GM18508 (cell line): ENCODE results near the gene PCARE.

ENCODE experiments used
- ATAC-seq: cut with Tn5 transposase; IDR thresholded peaks from one replicate; pipeline ENCODE4 v1.9.1; 2021; ENCODE audit warnings: moderate number of reproducible peaks; ENCODE audit not compliant: insufficient read depth, unreplicated experiment

PCARE gene

GRCh38 chr2:29042561-29043075 is 31.7 kb downstream of the PCARE start:
- no peak for ATAC-seq

GRCh38 chr2:29041161-29041660 is 33.1 kb downstream of the PCARE start:
- ATAC-seq = no peak

GRCh38 chr2:29040552-29040951 is 33.8 kb downstream of the PCARE start:
- no peak for ATAC-seq

- ATAC-seq = no peak
Measured at GRCh38 chr2:29039718-29040480, 34.4 kb downstream of the PCARE start.

GRCh38 chr2:29035016-29035745 is 39.1 kb downstream of the PCARE start:
- no peak for ATAC-seq

- ATAC-seq = no peak
Measured at GRCh38 chr2:29033656-29034055, 40.7 kb downstream of the PCARE start.

GRCh38 chr2:29033172-29033571 is 41.2 kb downstream of the PCARE start:
- no peak for ATAC-seq

GRCh38 chr2:29032189-29032588 is 42.1 kb downstream of the PCARE start:
- no peak for ATAC-seq

- no peak for ATAC-seq
Measured at GRCh38 chr2:29031046-29031445, 43.3 kb downstream of the PCARE start.

- no peak for ATAC-seq
Measured at GRCh38 chr2:29025711-29026110, 48.6 kb downstream of the PCARE start.

GRCh38 chr2:29024882-29025430 is 49.4 kb downstream of the PCARE start:
- no peak for ATAC-seq

- no peak for ATAC-seq
Measured at GRCh38 chr2:29023188-29023587, 51.1 kb downstream of the PCARE start.

GRCh38 chr2:29022679-29023078 is 51.6 kb downstream of the PCARE start:
- ATAC-seq = no peak

GRCh38 chr2:29021886-29022285 is 52.4 kb downstream of the PCARE start:
- ATAC-seq = no peak

- ATAC-seq = no peak
Measured at GRCh38 chr2:29017716-29018435, 56.4 kb downstream of the PCARE start.

GRCh38 chr2:29016504-29016903 is 57.8 kb downstream of the PCARE start:
- ATAC-seq = no peak

GRCh38 chr2:29015701-29016470 is 58.4 kb downstream of the PCARE start:
- no peak for ATAC-seq

GRCh38 chr2:29014811-29015421 is 59.4 kb downstream of the PCARE start:
- ATAC-seq = no peak

GRCh38 chr2:29014331-29014730 is 60.0 kb downstream of the PCARE start:
- ATAC-seq = no peak
